BLaER1 treated with 17β-estradiol and CSF1 and Interleukin-3, amounts not matched to agents 10 nM and 100 nM (cell line): ENCODE results near the gene GJC3.
"Not testable (repeated sequence)": the region's sequence is repeated elsewhere in the genome, so short reads cannot be mapped to it uniquely, and the experiment has no call there.

ENCODE experiments used
- H3K27ac ChIP-seq, 11 experiments: shearing (Covaris generic); formaldehyde crosslinking; 2 replicates each; pipeline ENCODE4 v1.8.1; 2022
- H3K27me3 ChIP-seq, 11 experiments: shearing (Covaris generic); formaldehyde crosslinking; 2 replicates each; pipeline ENCODE4 v1.8.1; 2022
- H3K36me3 ChIP-seq, 11 experiments: shearing (Covaris generic); formaldehyde crosslinking; 2 replicates each; pipeline ENCODE4 v1.8.1; 2022
- H3K4me1 ChIP-seq, 10 experiments: shearing (Covaris generic); formaldehyde crosslinking; 2 replicates each; pipeline ENCODE4 v1.8.1; 2022
- H3K4me2 ChIP-seq, 11 experiments: shearing (Covaris generic); formaldehyde crosslinking; 2 replicates each; pipeline ENCODE4 v1.8.1; 2022
- H3K4me3 ChIP-seq, 10 experiments: shearing (Covaris generic); formaldehyde crosslinking; 2 replicates each; pipeline ENCODE4 v1.8.1; 2022
- H3K9ac ChIP-seq, 11 experiments: shearing (Covaris generic); formaldehyde crosslinking; 2 replicates each; pipeline ENCODE4 v1.8.1; 2022
- H3K9me3 ChIP-seq, 11 experiments: shearing (Covaris generic); formaldehyde crosslinking; replicated peaks in 1 of 11; 2 replicates each; pipeline ENCODE4 v1.8.1; 2022
- H4K20me1 ChIP-seq, 11 experiments: shearing (Covaris generic); formaldehyde crosslinking; 2 replicates each; pipeline ENCODE4 v1.8.1; 2022
- Cebpa-rat ChIP-seq, 11 experiments: shearing (Covaris generic); IDR thresholded peaks; 2 replicates each; pipeline ENCODE4 v1.8.1; 2022

GJC3 gene

DNA sequence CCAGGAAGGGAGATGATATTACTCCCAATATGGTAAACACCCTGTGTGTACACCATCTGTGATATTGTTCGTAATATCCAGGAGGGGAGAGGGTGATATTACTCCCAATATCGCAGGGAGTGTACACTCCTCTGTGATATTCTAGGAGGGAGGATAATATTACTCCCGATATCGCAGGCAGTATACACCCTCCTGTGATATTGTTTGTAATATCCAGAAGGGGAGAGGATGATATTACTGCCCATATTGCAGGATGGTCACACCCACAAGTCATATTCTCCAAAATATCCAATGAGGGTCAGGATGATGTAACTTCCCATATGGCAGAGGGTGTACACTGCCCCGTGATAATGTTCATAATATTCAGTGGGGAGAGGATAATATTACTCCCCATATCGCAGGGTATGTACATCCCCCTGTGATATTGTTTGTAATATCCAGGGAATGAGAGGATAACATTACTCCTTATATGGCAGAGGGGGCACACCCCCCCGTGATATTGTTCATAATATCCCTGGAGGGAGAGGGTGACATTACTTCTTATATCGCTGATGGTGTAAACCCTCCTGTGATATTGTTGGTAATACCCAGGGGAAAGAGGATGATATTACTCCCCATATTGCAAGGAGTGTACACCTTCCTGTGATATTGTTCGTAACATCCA is 29.3 kb upstream of the GJC3 start:
- Histone ChIP-seq H3K27ac (no peak overlapping the region), H3K27me3 (no peaks in the 10 kb centered on the region), H3K9ac (no peak overlapping the region), H3K4me2 (no peak overlapping the region), H3K4me1 (peaks cover 0 to 4% (median under 1%) of the 10 kb centered on the region in 10 experiments; a peak in 7 of 20 replicates), H3K9me3 (peaks cover 0 to 14% (median 0%) of the 10 kb centered on the region in 11 experiments; a peak in 6 of 22 replicates), H3K36me3 (no peaks in the 10 kb centered on the region), H4K20me1 (no peaks in the 10 kb centered on the region), H3K4me3 (no peak overlapping the region)
- no peak for TF ChIP-seq Cebpa-rat (IDR thresholded peaks at IDR 0.05)

DNA sequence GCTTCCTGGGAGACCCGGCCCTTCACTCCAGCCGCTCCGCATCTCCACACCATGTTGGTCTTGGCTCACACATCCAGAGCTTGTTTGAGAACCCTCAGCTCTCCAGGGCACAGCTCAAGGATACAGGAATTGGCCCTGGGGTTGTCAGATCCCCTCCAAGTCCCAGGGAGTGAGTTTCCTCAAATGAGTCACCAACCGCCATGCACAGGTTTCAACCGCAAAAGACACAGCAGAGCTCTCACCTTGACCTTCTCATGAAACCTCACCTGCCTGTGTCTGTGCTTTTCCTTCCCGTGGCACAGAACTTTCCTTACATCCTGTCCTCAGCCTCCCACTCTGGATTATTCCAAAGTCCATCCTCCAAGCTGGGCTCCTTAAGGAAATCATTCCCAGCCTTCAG is 25.8 kb upstream of the GJC3 start:
- TF ChIP-seq Cebpa-rat (IDR thresholded peaks at IDR 0.05), result no peak
- H3K27ac ChIP-seq, result no peak overlapping the region
- H3K27me3 ChIP-seq, result no peaks in the 10 kb centered on the region
- H3K4me3 ChIP-seq, result no peak overlapping the region
- H3K9ac ChIP-seq, result no peak overlapping the region
- no peaks in the 10 kb centered on the region for H3K36me3 ChIP-seq
- no peak overlapping the region for H3K4me2 ChIP-seq
- peaks cover 0 to 9% (median 3%) of the 10 kb centered on the region in 10 experiments; a peak in 7 of 20 replicates for H3K4me1 ChIP-seq
- no peaks in the 10 kb centered on the region for H4K20me1 ChIP-seq
- H3K9me3 ChIP-seq, result peaks cover 17 to 31% (median 19%) of the 10 kb centered on the region in 11 experiments

- H3K36me3 ChIP-seq, H3K27me3 ChIP-seq, H4K20me1 ChIP-seq, H3K27ac ChIP-seq, H3K4me1 ChIP-seq, H3K4me3 ChIP-seq, H3K4me2 ChIP-seq, H3K9ac ChIP-seq: not testable (repeated sequence)
- peaks cover 20 to 37% (median 24%) of the 10 kb centered on the region in 11 experiments for H3K9me3 ChIP-seq
Measured at GRCh38 chr7:99954643-99955042, 25.2 kb upstream of the GJC3 start.

DNA sequence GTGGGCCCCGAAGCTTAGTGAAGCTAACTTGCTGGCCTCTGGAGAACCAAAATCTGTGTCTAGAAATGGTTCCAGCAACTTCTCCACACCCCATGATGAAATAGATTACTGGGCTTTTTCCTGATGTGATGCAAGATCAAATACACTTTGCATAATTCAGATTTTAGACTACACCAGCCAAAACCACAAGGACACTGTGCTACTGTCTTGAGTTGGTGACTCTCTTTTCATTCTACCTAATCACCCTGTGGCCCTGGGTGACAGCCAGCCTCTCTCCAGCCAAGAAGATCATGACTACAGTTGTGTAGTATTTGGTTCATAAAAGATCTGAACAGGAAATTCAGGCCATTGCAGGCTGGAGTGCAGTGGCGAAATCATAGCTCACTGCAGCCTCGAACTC is 24.2 kb upstream of the GJC3 start:
- Histone ChIP-seq H3K9me3 (peaks cover 20 to 35% (median 29%) of the 10 kb centered on the region in 11 experiments), H4K20me1 (no peaks in the 10 kb centered on the region), H3K4me2 (peak overlapping the region in 5 of 11 experiments; percentile 0 to 28 (median 20); a peak in 8 of 22 replicates), H3K27me3 (no peaks in the 10 kb centered on the region), H3K4me1 (peaks cover 0 to 9% (median 3%) of the 10 kb centered on the region in 10 experiments; a peak in 7 of 20 replicates), H3K27ac (peak overlapping the region in 1 of 11 experiments; percentile 44; a peak in 2 of 22 replicates), H3K36me3 (no peaks in the 10 kb centered on the region), H3K4me3 (no peak overlapping the region), H3K9ac (no peak overlapping the region)
- peak in 3 of 11 experiments; percentile 10 to 38 (median 10); a peak in 1 of 22 replicates for TF ChIP-seq Cebpa-rat (IDR thresholded peaks at IDR 0.05)

DNA sequence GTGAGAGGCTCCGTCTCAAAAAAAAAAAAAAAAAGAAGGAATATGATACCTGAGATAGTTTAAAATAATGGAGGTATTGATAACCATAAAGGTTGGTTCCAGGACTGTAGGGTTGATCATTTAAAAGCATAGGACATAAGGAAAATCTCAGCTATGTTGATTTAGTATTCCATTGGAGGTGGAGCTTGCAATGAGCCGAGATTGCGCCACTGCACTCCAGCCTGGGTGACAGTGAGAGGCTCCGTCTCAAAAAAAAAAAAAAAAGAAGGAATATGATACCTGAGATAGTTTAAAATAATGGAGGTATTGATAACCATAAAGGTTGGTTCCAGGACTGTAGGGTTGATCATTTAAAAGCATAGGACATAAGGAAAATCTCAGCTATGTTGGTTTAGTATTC is 23.2 kb upstream of the GJC3 start:
- H3K27me3 ChIP-seq, H3K4me1 ChIP-seq, H3K36me3 ChIP-seq, H3K4me2 ChIP-seq, H3K27ac ChIP-seq, H4K20me1 ChIP-seq, H3K9ac ChIP-seq, H3K4me3 ChIP-seq: not testable (repeated sequence)
- H3K9me3 ChIP-seq, result peaks cover 20 to 30% (median 26%) of the 10 kb centered on the region in 11 experiments

DNA sequence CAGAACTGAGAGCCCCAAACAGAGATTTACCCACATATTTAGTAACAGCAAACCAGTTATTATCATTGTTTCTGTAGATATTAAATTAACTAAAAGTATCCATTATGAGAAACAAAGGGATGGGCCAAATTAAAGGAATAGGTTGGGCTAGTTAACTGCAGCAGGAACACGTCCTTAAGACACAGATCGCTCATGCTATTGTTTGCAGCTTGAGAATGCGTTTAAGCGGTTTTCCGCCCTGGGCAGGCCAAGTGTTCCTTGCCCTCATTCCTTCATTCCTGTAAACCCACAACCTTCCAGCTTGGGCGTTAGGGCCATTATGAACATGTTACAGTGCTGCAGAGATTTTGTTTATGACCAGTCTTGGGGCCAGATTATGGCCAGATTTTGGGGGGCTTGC is 21.4 kb upstream of the GJC3 start:
- H3K4me2 ChIP-seq, H4K20me1 ChIP-seq, H3K36me3 ChIP-seq, H3K27ac ChIP-seq, H3K4me3 ChIP-seq, H3K27me3 ChIP-seq, H3K9ac ChIP-seq: not testable (repeated sequence)
- Histone ChIP-seq H3K9me3 (peaks cover 20 to 29% (median 26%) of the 10 kb centered on the region in 11 experiments), H3K4me1 (peaks cover 0 to 13% (median 3%) of the 10 kb centered on the region in 10 experiments; a peak in 7 of 20 replicates)

DNA sequence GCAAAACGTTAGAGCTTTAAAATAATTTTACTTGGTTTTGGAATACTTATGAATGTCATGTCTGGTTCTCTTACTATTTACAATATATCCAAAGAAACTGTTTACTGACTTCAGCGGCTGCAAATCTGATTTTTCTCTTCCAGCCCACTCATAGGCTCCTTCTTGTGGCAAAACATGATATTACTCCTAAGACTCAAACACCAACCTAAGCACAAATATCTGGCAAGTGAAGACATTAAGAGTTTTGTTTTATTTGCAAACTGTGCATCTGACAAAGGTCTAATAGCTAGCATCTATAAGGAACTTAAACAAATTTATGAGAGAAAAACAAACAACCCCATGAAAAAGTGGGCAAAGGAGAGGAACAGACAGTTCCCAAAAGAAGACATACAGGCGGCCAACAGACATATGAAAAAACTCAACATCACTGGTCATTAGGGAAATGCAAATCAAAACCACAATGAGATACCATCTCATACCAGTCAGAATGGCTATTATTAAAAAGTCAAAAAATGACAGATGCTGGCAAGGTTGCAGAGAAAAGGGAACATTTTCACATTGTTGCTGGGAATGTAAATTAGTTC is 20.3 kb upstream of the GJC3 start:
- no peaks in the 10 kb centered on the region for H3K36me3 ChIP-seq
- H3K4me2 ChIP-seq, result no peak overlapping the region
- no peaks in the 10 kb centered on the region for H4K20me1 ChIP-seq
- H3K4me3 ChIP-seq, result no peak overlapping the region
- no peak for TF ChIP-seq Cebpa-rat (IDR thresholded peaks at IDR 0.05)
- H3K9ac ChIP-seq, result no peak overlapping the region
- H3K27ac ChIP-seq, result no peak overlapping the region
- H3K9me3 ChIP-seq, result peaks cover 20 to 29% (median 26%) of the 10 kb centered on the region in 11 experiments
- no peaks in the 10 kb centered on the region for H3K27me3 ChIP-seq
- peaks cover 0 to 13% (median 4%) of the 10 kb centered on the region in 10 experiments; a peak in 9 of 20 replicates for H3K4me1 ChIP-seq

GRCh38 chr7:99947608-99948007 is 18.2 kb upstream of the GJC3 start:
- no peaks in the 10 kb centered on the region for H4K20me1 ChIP-seq
- H3K4me3 ChIP-seq, result no peak overlapping the region
- H3K9me3 ChIP-seq, result peaks cover 20 to 29% (median 26%) of the 10 kb centered on the region in 11 experiments
- peak overlapping the region in 1 of 11 experiments; percentile 10; a peak in 1 of 22 replicates for H3K4me2 ChIP-seq
- peaks cover 0 to 13% (median 10%) of the 10 kb centered on the region in 10 experiments; a peak in 14 of 20 replicates for H3K4me1 ChIP-seq
- TF ChIP-seq Cebpa-rat (IDR thresholded peaks at IDR 0.05), result no peak
- no peaks in the 10 kb centered on the region for H3K36me3 ChIP-seq
- no peaks in the 10 kb centered on the region for H3K27me3 ChIP-seq
- no peak overlapping the region for H3K27ac ChIP-seq
- no peak overlapping the region for H3K9ac ChIP-seq

- Histone ChIP-seq H3K4me1 (peaks cover 0 to 13% (median 10%) of the 10 kb centered on the region in 10 experiments; a peak in 13 of 20 replicates), H3K9ac (no peak overlapping the region), H3K9me3 (peaks cover 0 to 15% (median 3%) of the 10 kb centered on the region in 11 experiments; a peak in 10 of 22 replicates), H3K36me3 (no peaks in the 10 kb centered on the region), H4K20me1 (no peaks in the 10 kb centered on the region), H3K27me3 (no peaks in the 10 kb centered on the region), H3K4me2 (peak overlapping the region in 9 of 11 experiments; percentile 10 to 56 (median 47); a peak in 15 of 22 replicates), H3K27ac (no peak overlapping the region), H3K4me3 (no peak overlapping the region)
- TF ChIP-seq Cebpa-rat (IDR thresholded peaks at IDR 0.05), result no peak
Measured at GRCh38 chr7:99944497-99945070, 15.2 kb upstream of the GJC3 start.
